KMS-11 (cell line): Measurements from ENCODE around the gene AASDHPPT.
A peak's percentile ranks its signal among the peaks of the same experiment; 100 is the strongest.

Experiments used
- H2AFZ ChIP-seq: fragments of 200-600 bp; sonication (generic); 2 replicates; pipeline ENCODE4 v1.6.1; 2016; ENCODE audit warnings: antibody characterized with exemption, mixed run types, low read depth
- H3K27ac ChIP-seq: fragments of 200-600 bp; sonication (generic); 2 replicates; pipeline ENCODE4 v1.6.1; 2016; ENCODE audit warnings: mild to moderate bottlenecking, mixed run types
- H3K27me3 ChIP-seq: fragments of 200-600 bp; sonication (generic); 2 replicates; pipeline ENCODE4 v1.6.1; 2017; ENCODE audit warnings: mild to moderate bottlenecking, low read depth, mixed run types, moderate library complexity; ENCODE audit not compliant: insufficient read depth
- H3K36me3 ChIP-seq: fragments of 200-600 bp; sonication (generic); 2 replicates; pipeline ENCODE4 v1.6.1; 2017; ENCODE audit warnings: mild to moderate bottlenecking, mixed run types; ENCODE audit not compliant: insufficient read depth
- H3K4me1 ChIP-seq: fragments of 200-600 bp; sonication (generic); 2 replicates; pipeline ENCODE4 v1.6.1; 2016; ENCODE audit warnings: mild to moderate bottlenecking, low read depth, mixed run types; ENCODE audit not compliant: poor library complexity, severe bottlenecking
- H3K4me2 ChIP-seq: fragments of 200-600 bp; sonication (generic); 2 replicates; pipeline ENCODE4 v1.7.0; 2016; ENCODE audit warnings: mild to moderate bottlenecking, mixed run types
- H3K4me3 ChIP-seq: fragments of 200-600 bp; sonication (generic); IDR thresholded peaks from 2 replicates; pipeline ENCODE4 v1.6.1; 2017; ENCODE audit warnings: low read depth, low read length, mixed read lengths; ENCODE audit not compliant: insufficient read depth
- H3K79me2 ChIP-seq: fragments of 200-600 bp; sonication (generic); 2 replicates; pipeline ENCODE4 v1.6.1; 2016; ENCODE audit warnings: low read depth, mixed run types; ENCODE audit not compliant: insufficient read depth
- H3K9ac ChIP-seq: fragments of 200-600 bp; sonication (generic); 2 replicates; pipeline ENCODE4 v1.6.1; 2016; ENCODE audit warnings: mild to moderate bottlenecking, mixed run types
- H4K20me1 ChIP-seq: fragments of 200-600 bp; sonication (generic); 2 replicates; pipeline ENCODE4 v1.6.1; 2016; ENCODE audit warnings: mild to moderate bottlenecking, mixed run types; ENCODE audit not compliant: insufficient read depth
- TF ChIP-seq, protein P1 (sequence below): fragments of 200-600 bp; sonication (generic); conservative IDR thresholded peaks from 2 replicates; pipeline ENCODE4 v1.6.1; 2017; ENCODE audit warnings: low read depth, mild to moderate bottlenecking, antibody characterized with exemption, low read length, moderate library complexity, mixed read lengths

Gene AASDHPPT

DNA sequence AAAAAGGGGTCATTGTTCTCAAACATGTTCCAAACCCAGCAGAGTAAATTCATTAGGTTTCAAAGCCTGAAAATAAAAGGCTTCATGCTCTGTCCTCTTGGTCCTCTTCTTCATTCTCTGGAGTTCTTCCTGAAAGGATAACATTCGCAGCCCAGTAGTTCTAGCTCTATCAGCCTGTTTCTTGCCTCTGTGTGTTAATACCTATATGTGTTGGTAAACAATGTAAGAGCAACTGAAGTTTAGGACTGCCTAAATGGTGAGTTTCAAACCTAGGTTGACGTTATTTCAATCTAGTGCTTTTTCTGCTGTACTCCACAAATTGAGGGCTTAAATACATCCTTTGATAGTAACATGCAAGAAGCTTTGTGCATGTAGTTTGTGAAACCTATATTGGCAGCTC, 9.4 kb downstream of the AASDHPPT start:
- TF ChIP-seq, protein P1, sequence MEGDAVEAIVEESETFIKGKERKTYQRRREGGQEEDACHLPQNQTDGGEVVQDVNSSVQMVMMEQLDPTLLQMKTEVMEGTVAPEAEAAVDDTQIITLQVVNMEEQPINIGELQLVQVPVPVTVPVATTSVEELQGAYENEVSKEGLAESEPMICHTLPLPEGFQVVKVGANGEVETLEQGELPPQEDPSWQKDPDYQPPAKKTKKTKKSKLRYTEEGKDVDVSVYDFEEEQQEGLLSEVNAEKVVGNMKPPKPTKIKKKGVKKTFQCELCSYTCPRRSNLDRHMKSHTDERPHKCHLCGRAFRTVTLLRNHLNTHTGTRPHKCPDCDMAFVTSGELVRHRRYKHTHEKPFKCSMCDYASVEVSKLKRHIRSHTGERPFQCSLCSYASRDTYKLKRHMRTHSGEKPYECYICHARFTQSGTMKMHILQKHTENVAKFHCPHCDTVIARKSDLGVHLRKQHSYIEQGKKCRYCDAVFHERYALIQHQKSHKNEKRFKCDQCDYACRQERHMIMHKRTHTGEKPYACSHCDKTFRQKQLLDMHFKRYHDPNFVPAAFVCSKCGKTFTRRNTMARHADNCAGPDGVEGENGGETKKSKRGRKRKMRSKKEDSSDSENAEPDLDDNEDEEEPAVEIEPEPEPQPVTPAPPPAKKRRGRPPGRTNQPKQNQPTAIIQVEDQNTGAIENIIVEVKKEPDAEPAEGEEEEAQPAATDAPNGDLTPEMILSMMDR, result no peak
- peaks cover 4% of the 10 kb centered on the region; the same call in 1 of the 2 replicates for H4K20me1 ChIP-seq
- H3K27me3 ChIP-seq, result no peaks in the 10 kb centered on the region
- no peak overlapping the region for H3K4me2 ChIP-seq
- no peak overlapping the region for H3K27ac ChIP-seq
- H3K4me1 ChIP-seq, result peaks cover 15% of the 10 kb centered on the region
- H3K79me2 ChIP-seq, result peaks cover 29% of the 10 kb centered on the region
- H2AFZ ChIP-seq, result no peak overlapping the region
- no peak overlapping the region for H3K4me3 ChIP-seq
- no peaks in the 10 kb centered on the region for H3K36me3 ChIP-seq
- no peak overlapping the region for H3K9ac ChIP-seq

GRCh38 chr11:106087815-106088435, 10.5 kb downstream of the AASDHPPT start:
- no peaks in the 10 kb centered on the region for H3K36me3 ChIP-seq
- no peaks in the 10 kb centered on the region for H3K27me3 ChIP-seq
- no peak overlapping the region for H3K4me3 ChIP-seq
- no peak overlapping the region for H3K4me2 ChIP-seq
- H3K79me2 ChIP-seq, result peaks cover 24% of the 10 kb centered on the region
- no peak overlapping the region for H3K27ac ChIP-seq
- H3K9ac ChIP-seq, result no peak overlapping the region
- H4K20me1 ChIP-seq, result peaks cover 4% of the 10 kb centered on the region; the same call in 1 of the 2 replicates
- no peak overlapping the region for H2AFZ ChIP-seq
- TF ChIP-seq, protein P1, result peak; percentile 81
- peaks cover 15% of the 10 kb centered on the region for H3K4me1 ChIP-seq

DNA sequence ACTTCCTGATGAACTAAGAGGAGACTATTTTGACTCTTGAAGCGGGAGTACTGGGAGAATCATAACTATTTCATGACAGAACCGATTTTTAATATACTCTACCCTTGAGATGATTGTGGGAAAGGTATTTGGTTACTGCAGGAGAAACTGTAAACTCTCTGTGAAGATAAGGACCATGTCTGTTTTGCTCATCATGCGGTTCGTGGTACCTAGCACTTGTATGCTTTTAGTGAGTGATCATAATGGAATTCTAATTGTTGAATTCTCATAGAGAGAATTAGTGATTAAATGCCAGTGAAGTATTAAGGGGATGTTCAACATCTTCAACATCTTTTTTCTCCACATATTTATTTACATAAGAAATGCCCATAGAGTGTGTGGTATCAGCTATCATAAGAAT, 11.4 kb downstream of the AASDHPPT start:
- Histone ChIP-seq H3K79me2 (peaks cover 18% of the 10 kb centered on the region; the same call in 1 of the 2 replicates), H2AFZ (no peak overlapping the region), H3K4me3 (no peak overlapping the region), H3K4me1 (peaks cover 15% of the 10 kb centered on the region), H3K36me3 (no peaks in the 10 kb centered on the region), H3K27me3 (no peaks in the 10 kb centered on the region), H4K20me1 (peaks cover 4% of the 10 kb centered on the region; the same call in 1 of the 2 replicates), H3K4me2 (no peak overlapping the region), H3K9ac (no peak overlapping the region), H3K27ac (no peak overlapping the region)
- TF ChIP-seq, protein P1, result no peak

DNA sequence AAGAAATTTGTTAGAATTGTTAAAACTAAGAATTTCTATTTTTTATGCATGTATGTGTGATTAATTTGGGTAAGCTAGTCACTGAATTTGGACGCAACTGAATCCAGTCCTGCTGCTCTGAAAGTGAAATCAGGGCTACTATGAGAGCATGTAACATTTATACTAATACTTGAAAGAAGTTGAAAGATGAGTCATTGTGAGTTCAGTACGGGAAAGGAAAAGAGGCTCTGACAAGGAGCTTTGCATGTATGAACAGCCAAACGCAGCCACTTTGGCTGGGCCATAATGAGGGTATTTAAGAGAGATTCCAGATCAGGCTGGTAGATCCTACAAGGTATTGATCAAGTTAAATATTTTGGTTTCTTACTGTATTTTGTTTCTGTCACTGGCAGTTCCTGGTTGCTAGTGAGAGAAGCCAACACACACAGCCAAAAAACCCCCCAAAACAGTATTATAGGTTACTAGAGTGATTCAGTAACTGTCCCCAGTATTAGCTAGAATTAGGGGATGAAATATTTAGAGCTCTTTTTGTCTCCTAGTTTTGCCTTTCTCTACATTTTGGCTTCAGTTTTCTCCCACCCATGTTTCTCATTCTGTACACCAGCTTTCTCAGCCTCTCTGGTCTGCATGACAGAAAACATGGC, 14.1 kb downstream of the AASDHPPT start:
- TF ChIP-seq, protein P1, result no peak
- Histone ChIP-seq H3K4me3 (no peak overlapping the region), H3K27me3 (no peaks in the 10 kb centered on the region), H2AFZ (no peak overlapping the region), H3K4me2 (no peak overlapping the region), H3K9ac (no peak overlapping the region), H3K27ac (no peak overlapping the region), H4K20me1 (peaks cover 4% of the 10 kb centered on the region; the same call in 1 of the 2 replicates), H3K36me3 (no peaks in the 10 kb centered on the region), H3K4me1 (peaks cover 10% of the 10 kb centered on the region), H3K79me2 (peaks cover 18% of the 10 kb centered on the region; the same call in 1 of the 2 replicates)
